Activated CD4-positive, alpha-beta memory T cell treated with anti-CD3 and anti-CD28 coated beads for 36 hours (primary cell): ENCODE results near the gene VN1R5. TPM values are rescaled to one million over a fixed set of nuclear protein-coding genes. Genes with fewer than 3 reads are reported as not detected.

Source experiments
- total RNA-seq, 2 experiments: library from RNA; stranded (reverse); gene quantifications; one replicate each; pipeline ENCODE4 v1.2.3, GENCODE V29; 2021

The VN1R5 gene
- total RNA-seq, 2 experiments from 2014 or later: not detected

Other genes with a start within 250 kb of the VN1R5 start
- under 1 TPM; 0.74 to 0.99 TPM for gene ZNF695, start 248.0 kb upstream of the VN1R5 start, total RNA-seq
- 1 to 10 TPM; 3.9 to 4.5 TPM for gene ZNF670, start 177.3 kb upstream of the VN1R5 start, total RNA-seq
- gene ZNF669, start 151.7 kb upstream of the VN1R5 start, total RNA-seq: 1 to 10 TPM; 7.9 to 8.4 TPM
- 10 to 100 TPM; 10.8 to 11.8 TPM for gene ZNF124, start 84.1 kb upstream of the VN1R5 start, total RNA-seq
- 10 to 100 TPM; 10.6 to 12.0 TPM for gene ZNF496, start 75.8 kb downstream of the VN1R5 start, total RNA-seq
- gene NLRP3, start 160.1 kb downstream of the VN1R5 start, total RNA-seq: 1 to 10 TPM in 1 of 2 experiments, under 1 TPM in 1; 0.97 to 1.5 TPM
- gene OR2B11, start 202.0 kb downstream of the VN1R5 start, total RNA-seq: not detected